HEK293T (cell line): Measurements from ENCODE around the gene ZNF512.

Experiments
- CTCF ChIA-PET: fragments of 350-600 bp; formaldehyde crosslinking; extraction: SDS; loops from one replicate; lab custom pipeline; 2021; ENCODE audit warnings: antibody characterized with exemption, inconsistent platforms; lab: Yijun Ruan, JAX
- POLR2A ChIA-PET: fragments of 350-600 bp; formaldehyde crosslinking; extraction: SDS; loops from one replicate; lab custom pipeline; 2020; ENCODE audit warnings: antibody characterized with exemption, inconsistent platforms; lab: Yijun Ruan, JAX
- DNase-seq: peaks from one replicate; pipeline ENCODE4 v3.0.0; 2012; ENCODE audit warnings: mixed read lengths; ENCODE audit errors: extremely low spot score
- ARNT ChIP-seq: fragments of 450-650 bp; IDR thresholded peaks from 2 replicates; pipeline ENCODE4 v1.6.1; 2017; ENCODE audit warnings: mild to moderate bottlenecking
- BHLHE40 ChIP-seq: fragments of 450-650 bp; IDR thresholded peaks from 2 replicates; pipeline ENCODE4 v1.6.1; 2016; ENCODE audit warnings: mild to moderate bottlenecking, moderate library complexity, borderline replicate concordance
- CTBP1 ChIP-seq: fragments of 450-650 bp; IDR thresholded peaks from 2 replicates; pipeline ENCODE4 v1.6.1; 2016; ENCODE audit warnings: borderline replicate concordance
- ELF4 ChIP-seq: fragments of 450-650 bp; IDR thresholded peaks from 2 replicates; pipeline ENCODE4 v1.6.1; 2017; ENCODE audit warnings: antibody characterized with exemption
- FOXA1 ChIP-seq: fragments of 450-650 bp; IDR thresholded peaks from 2 replicates; pipeline ENCODE4 v1.6.1; 2016; ENCODE audit warnings: mild to moderate bottlenecking
- FOXK2 ChIP-seq: fragments of 450-650 bp; IDR thresholded peaks from 2 replicates; pipeline ENCODE4 v1.6.1; 2016; ENCODE audit warnings: mild to moderate bottlenecking
- FOXM1 ChIP-seq: fragments of 450-650 bp; IDR thresholded peaks from 2 replicates; pipeline ENCODE4 v1.6.1; 2017; ENCODE audit warnings: mild to moderate bottlenecking, borderline replicate concordance
- HDGF ChIP-seq: fragments of 450-650 bp; IDR thresholded peaks from 2 replicates; pipeline ENCODE4 v1.6.1; 2017; ENCODE audit warnings: antibody characterized with exemption, borderline replicate concordance
- L3MBTL2 ChIP-seq: fragments of 450-650 bp; conservative IDR thresholded peaks from 2 replicates; pipeline ENCODE4 v1.6.1; 2016; ENCODE audit warnings: mild to moderate bottlenecking
- LEF1 ChIP-seq: fragments of 450-650 bp; IDR thresholded peaks from 2 replicates; pipeline ENCODE4 v1.6.1; 2017; ENCODE audit warnings: mild to moderate bottlenecking, borderline replicate concordance
- NFRKB ChIP-seq: fragments of 450-650 bp; IDR thresholded peaks from 2 replicates; pipeline ENCODE4 v1.6.1; 2016; ENCODE audit warnings: mild to moderate bottlenecking, moderate library complexity
- SP1 ChIP-seq: fragments of 450-650 bp; IDR thresholded peaks from 2 replicates; pipeline ENCODE4 v1.6.1; 2017
- SUZ12 ChIP-seq: fragments of 450-650 bp; IDR thresholded peaks from 2 replicates; pipeline ENCODE4 v1.6.1; 2016; ENCODE audit warnings: mild to moderate bottlenecking
- TARDBP ChIP-seq: fragments of 450-650 bp; IDR thresholded peaks from 2 replicates; pipeline ENCODE4 v1.6.1; 2016
- ZNF384 ChIP-seq: fragments of 450-650 bp; IDR thresholded peaks from 2 replicates; pipeline ENCODE4 v1.6.1; 2016
- TF ChIP-seq, protein P1 (sequence below): fragments of 450-650 bp; IDR thresholded peaks from 2 replicates; pipeline ENCODE4 v1.6.1; 2016

ZNF512 gene

GRCh38 chr2:27640722-27641245 is 57.9 kb downstream of the ZNF512 start:
- POLR2A ChIA-PET, result interaction anchor here (1.7 kb wide), 1 partner anchor 12 kb away, joined by 6 read pairs; the partner anchor contains the start of genes CCDC121 and GPN1

GRCh38 chr2:27645197-27645596 is 62.4 kb downstream of the ZNF512 start:
- TF ChIP-seq ZNF384 (no peak), ARNT (no peak), CTBP1 (no peak), L3MBTL2 (no peak), SUZ12 (no peak), NFRKB (no peak), HDGF (no peak), SP1 (no peak), FOXM1 (no peak)
- CTCF ChIA-PET, result no interaction called here
- no peak for DNase-seq
- POLR2A ChIA-PET, result interaction anchor here (1.4 kb wide), 1 partner anchor 17 kb away, joined by 3 read pairs; the partner anchor contains the start of genes CCDC121 and GPN1

More at GRCh38 chr2:27640722-27641245, 57.9 kb downstream of the ZNF512 start:
- TF ChIP-seq FOXA1 (no peak), NFRKB (no peak), ELF4 (no peak), CTBP1 (no peak), SP1 (no peak), HDGF (no peak), ARNT (no peak), LEF1 (no peak), L3MBTL2 (no peak), ZNF384 (no peak), FOXM1 (no peak), TARDBP (no peak), SUZ12 (no peak), FOXK2 (no peak)
- TF ChIP-seq, protein P1, sequence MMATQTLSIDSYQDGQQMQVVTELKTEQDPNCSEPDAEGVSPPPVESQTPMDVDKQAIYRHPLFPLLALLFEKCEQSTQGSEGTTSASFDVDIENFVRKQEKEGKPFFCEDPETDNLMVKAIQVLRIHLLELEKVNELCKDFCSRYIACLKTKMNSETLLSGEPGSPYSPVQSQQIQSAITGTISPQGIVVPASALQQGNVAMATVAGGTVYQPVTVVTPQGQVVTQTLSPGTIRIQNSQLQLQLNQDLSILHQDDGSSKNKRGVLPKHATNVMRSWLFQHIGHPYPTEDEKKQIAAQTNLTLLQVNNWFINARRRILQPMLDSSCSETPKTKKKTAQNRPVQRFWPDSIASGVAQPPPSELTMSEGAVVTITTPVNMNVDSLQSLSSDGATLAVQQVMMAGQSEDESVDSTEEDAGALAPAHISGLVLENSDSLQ, result no peak
- CTCF ChIA-PET, result interaction anchor here (1.8 kb wide), 1 partner anchor 43 kb away, joined by 4 read pairs; no protein-coding TSS in a partner anchor
- DNase-seq, result no peak

DNA sequence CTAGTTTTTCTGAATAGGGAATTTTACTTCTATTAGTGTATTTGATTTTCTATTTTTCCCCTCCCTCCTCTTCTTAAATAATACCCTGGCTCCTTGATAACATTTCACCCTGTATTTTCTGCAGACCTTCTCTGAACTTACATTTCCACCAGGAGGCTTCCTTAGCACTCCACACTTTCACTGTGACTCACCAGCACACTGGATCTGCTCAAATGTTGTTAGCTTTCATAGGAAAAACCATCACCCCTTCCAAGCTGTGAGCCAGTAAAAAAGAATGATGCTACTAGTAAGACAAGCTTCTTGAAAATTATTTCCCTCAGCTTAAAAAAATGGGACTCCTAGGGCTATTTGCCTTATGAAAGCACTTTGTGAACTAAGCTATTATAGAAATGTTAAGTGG is 64.4 kb downstream of the ZNF512 start:
- TF ChIP-seq HDGF, result no peak
- no peak for TF ChIP-seq FOXA1
- TF ChIP-seq CTBP1, result no peak
- TF ChIP-seq FOXM1, result no peak
- TF ChIP-seq BHLHE40, result no peak
- TF ChIP-seq NFRKB, result no peak
- TF ChIP-seq ZNF384, result no peak
- no peak for TF ChIP-seq TARDBP
- TF ChIP-seq FOXK2, result no peak
- TF ChIP-seq ELF4, result no peak
- TF ChIP-seq ARNT, result no peak
- TF ChIP-seq LEF1, result no peak
- no peak for TF ChIP-seq L3MBTL2
- TF ChIP-seq SUZ12, result no peak
- TF ChIP-seq, protein P1, result no peak
- no peak for TF ChIP-seq SP1
- CTCF ChIA-PET, result no interaction called here
- POLR2A ChIA-PET, result interaction anchor here (0.8 to 1.8 kb wide), 2 partner anchors 9 to 16 kb away, joined by 5 read pairs; partner anchors contain the start of genes SLC4A1AP and SUPT7L
- no peak for DNase-seq

DNA sequence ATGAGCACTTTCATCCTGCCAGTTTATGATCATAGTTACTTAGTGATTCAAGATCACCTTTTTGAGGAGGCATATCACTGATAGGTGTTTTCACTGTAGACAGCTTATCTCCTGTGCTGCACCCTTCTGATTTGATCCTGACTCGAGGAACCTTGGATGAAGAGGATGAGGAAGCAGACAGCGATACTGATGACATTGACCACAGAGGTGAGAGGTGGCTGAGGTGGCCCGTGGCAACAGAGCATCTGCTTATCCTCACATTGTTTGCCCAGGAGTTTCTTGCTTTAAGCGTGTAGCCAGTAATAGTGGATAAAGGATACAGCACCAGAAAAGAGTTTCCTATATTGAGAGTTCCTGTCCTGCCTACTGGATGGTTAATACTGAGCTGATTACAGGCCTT is 64.9 kb downstream of the ZNF512 start:
- ChIA-PET POLR2A (interaction anchor here (0.8 to 1.8 kb wide), 2 partner anchors 9 to 16 kb away, joined by 5 read pairs; partner anchors contain the start of genes SLC4A1AP and SUPT7L), CTCF (no interaction called here)
- TF ChIP-seq LEF1 (no peak), ELF4 (no peak), FOXK2 (no peak), SP1 (no peak), NFRKB (no peak), TARDBP (no peak)
- no peak for DNase-seq

- TF ChIP-seq ZNF384 (no peak), TARDBP (no peak), LEF1 (no peak), SP1 (no peak), L3MBTL2 (no peak), CTBP1 (no peak), FOXK2 (no peak), FOXA1 (no peak), ARNT (no peak), ELF4 (no peak), NFRKB (no peak), FOXM1 (no peak), HDGF (no peak), SUZ12 (no peak), BHLHE40 (no peak)
- TF ChIP-seq, protein P1, result no peak
- ChIA-PET POLR2A (no interaction called here), CTCF (interaction anchor here (0.6 kb wide), 1 partner anchor 115 kb away, joined by 4 read pairs; no protein-coding TSS in a partner anchor)
- no peak for DNase-seq
Observed at GRCh38 chr2:27651056-27651455, 68.2 kb downstream of the ZNF512 start.
